Ovary (tissue), 3 donors: ENCODE data around the gene FMNL2.

Source experiments
- EP300 ChIP-seq: sonication (generic); formaldehyde crosslinking; IDR thresholded peaks from one replicate; pipeline ENCODE4 v1.6.1; 2017; ENCODE audit warnings: antibody characterized with exemption
- POLR2A ChIP-seq: fragments of 450-650 bp; IDR thresholded peaks from one replicate; pipeline ENCODE4 v1.6.1; 2017; ENCODE audit warnings: antibody characterized with exemption, mild to moderate bottlenecking, moderate library complexity
- TF ChIP-seq, protein P1 (sequence below), 3 donors: fragments of 450-650 bp in 2 of 3; fragments of 200-600 bp in 1 of 3; IDR thresholded peaks; one replicate each; pipeline versions ENCODE4 v1.5.1 to v1.8.0; 2016 to 2022; ENCODE audit warnings: antibody characterized with exemption in 3 of 3, mild to moderate bottlenecking in 1 of 3
- donor health status: DM: no; HTN: no; CAD: no.

DNA sequence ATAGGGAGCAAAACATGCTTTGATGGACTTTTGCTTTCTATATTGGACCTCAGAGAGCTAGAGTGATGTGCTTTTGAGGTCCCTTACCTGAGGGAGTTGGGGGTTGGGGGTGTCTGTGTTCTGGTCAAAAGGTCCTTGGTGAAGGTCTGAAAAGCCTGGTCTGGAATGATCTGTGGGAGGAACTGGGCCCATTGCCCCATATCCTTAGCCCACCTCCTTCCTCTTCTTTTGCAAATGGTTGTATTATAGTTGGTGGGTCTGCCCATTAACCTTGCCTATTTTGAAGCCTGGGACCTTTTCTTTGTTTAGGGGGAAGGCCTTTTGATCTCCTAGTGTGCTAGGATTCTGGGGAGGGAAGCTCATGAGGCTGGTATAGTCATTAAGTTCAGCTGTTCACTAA is 88.7 kb downstream of the FMNL2 start:
- TF ChIP-seq, protein P1, sequence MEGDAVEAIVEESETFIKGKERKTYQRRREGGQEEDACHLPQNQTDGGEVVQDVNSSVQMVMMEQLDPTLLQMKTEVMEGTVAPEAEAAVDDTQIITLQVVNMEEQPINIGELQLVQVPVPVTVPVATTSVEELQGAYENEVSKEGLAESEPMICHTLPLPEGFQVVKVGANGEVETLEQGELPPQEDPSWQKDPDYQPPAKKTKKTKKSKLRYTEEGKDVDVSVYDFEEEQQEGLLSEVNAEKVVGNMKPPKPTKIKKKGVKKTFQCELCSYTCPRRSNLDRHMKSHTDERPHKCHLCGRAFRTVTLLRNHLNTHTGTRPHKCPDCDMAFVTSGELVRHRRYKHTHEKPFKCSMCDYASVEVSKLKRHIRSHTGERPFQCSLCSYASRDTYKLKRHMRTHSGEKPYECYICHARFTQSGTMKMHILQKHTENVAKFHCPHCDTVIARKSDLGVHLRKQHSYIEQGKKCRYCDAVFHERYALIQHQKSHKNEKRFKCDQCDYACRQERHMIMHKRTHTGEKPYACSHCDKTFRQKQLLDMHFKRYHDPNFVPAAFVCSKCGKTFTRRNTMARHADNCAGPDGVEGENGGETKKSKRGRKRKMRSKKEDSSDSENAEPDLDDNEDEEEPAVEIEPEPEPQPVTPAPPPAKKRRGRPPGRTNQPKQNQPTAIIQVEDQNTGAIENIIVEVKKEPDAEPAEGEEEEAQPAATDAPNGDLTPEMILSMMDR (IDR thresholded peaks at IDR 0.05), result no peak
- TF ChIP-seq EP300, result no peak
- no peak for TF ChIP-seq POLR2A
